Measurements from ENCODE around the gene ATG5. TPM values are rescaled to one million over a fixed set of nuclear protein-coding genes. Genes with fewer than 3 reads are reported as not detected.

Gene ATG5
- total RNA-seq, 4 donors from 2014 or later: 26.1 to 43.3 (median 30.6) TPM

- no peak overlapping the region for H3K4me3 ChIP-seq
- 64 to 67% methylated on average over 1 of the region's 1 CpG for WGBS, 2 donors (ENCODE audit: low coverage in 1 of 2)
- H3K9me3 ChIP-seq: peaks cover 0 to 6% (median 0%) of the 10 kb centered on the region in 3 donors
- no peak for TF ChIP-seq EP300 (IDR thresholded peaks at IDR 0.05)
- no peak for TF ChIP-seq POLR2A (IDR thresholded peaks at IDR 0.05)
- no peak for TF ChIP-seq CTCF (IDR thresholded peaks at IDR 0.05)
- TF ChIP-seq POLR2AphosphoS5 (IDR thresholded peaks at IDR 0.05): no peak
- no peak for ATAC-seq
- no peak overlapping the region for H3K27ac ChIP-seq
- peaks cover 67% of the 10 kb centered on the region for H3K27me3 ChIP-seq
- no peaks in the 10 kb centered on the region for H3K36me3 ChIP-seq
- peaks cover 2 to 14% (median 11%) of the 10 kb centered on the region in 3 donors for H3K4me1 ChIP-seq
Observed at GRCh38 chr6:106356378-106356777, 30.8 kb upstream of the ATG5 start.

GRCh38 chr6:106347219-106347618 is 21.7 kb upstream of the ATG5 start:
- H3K27ac ChIP-seq: no peak overlapping the region
- H3K36me3 ChIP-seq: no peaks in the 10 kb centered on the region
- WGBS, 2 donors (ENCODE audit: low coverage in 1 of 2): 55 to 89% methylated on average over 1 of the region's 1 CpG
- TF ChIP-seq CTCF (IDR thresholded peaks at IDR 0.05) (no peak), POLR2AphosphoS5 (IDR thresholded peaks at IDR 0.05) (no peak), EP300 (IDR thresholded peaks at IDR 0.05) (no peak), POLR2A (IDR thresholded peaks at IDR 0.05) (no peak)
- H3K9me3 ChIP-seq: no peaks in the 10 kb centered on the region
- H3K4me1 ChIP-seq: no peaks in the 10 kb centered on the region
- H3K27me3 ChIP-seq: no peaks in the 10 kb centered on the region
- H3K4me3 ChIP-seq: no peak overlapping the region
- no peak for ATAC-seq

- TF ChIP-seq CTCF (IDR thresholded peaks at IDR 0.05) (peak; percentile 19 to 71 (median 39)), EP300 (IDR thresholded peaks at IDR 0.05) (no peak)
- no peak overlapping the region for H3K4me3 ChIP-seq
- H3K27me3 ChIP-seq: peaks cover 5% of the 10 kb centered on the region
- H3K36me3 ChIP-seq: no peaks in the 10 kb centered on the region
- peak; percentile 77 for ATAC-seq
- no peak overlapping the region for H3K27ac ChIP-seq
- no peaks in the 10 kb centered on the region for H3K4me1 ChIP-seq
- H3K9me3 ChIP-seq: no peaks in the 10 kb centered on the region
- 6 to 23% methylated on average over 5 to 9 of the region's 9 CpGs for WGBS, 2 donors (ENCODE audit: low coverage in 1 of 2)
Observed at GRCh38 chr6:106339334-106340029, 13.9 kb upstream of the ATG5 start.

GRCh38 chr6:106334646-106335448 is 9.3 kb upstream of the ATG5 start:
- no peak for ATAC-seq
- Histone ChIP-seq H3K9me3 (no peaks in the 10 kb centered on the region), H3K4me3 (no peak overlapping the region), H3K36me3 (no peaks in the 10 kb centered on the region), H3K4me1 (no peaks in the 10 kb centered on the region), H3K27me3 (peaks cover 35% of the 10 kb centered on the region), H3K27ac (no peak overlapping the region)
- 21 to 27% methylated on average over 3 to 5 of the region's 5 CpGs for WGBS, 2 donors (ENCODE audit: low coverage in 1 of 2)
- no peak for TF ChIP-seq POLR2AphosphoS5 (IDR thresholded peaks at IDR 0.05)
- no peak for TF ChIP-seq POLR2A (IDR thresholded peaks at IDR 0.05)
- TF ChIP-seq CTCF (IDR thresholded peaks at IDR 0.05): peak in 3 of 4 experiments; percentile 34 to 68 (median 41)
